Breast epithelium (tissue), 3 donors: ENCODE results near the gene DARS2.
"Not testable (repeated sequence)": the region's sequence is repeated elsewhere in the genome, so short reads cannot be mapped to it uniquely, and the experiment has no call there.

Experiments used
- POLR2AphosphoS5 ChIP-seq, 3 donors: sonication (generic); formaldehyde crosslinking; IDR thresholded peaks; one replicate each; pipeline ENCODE4 v1.6.1; 2017; ENCODE audit warnings: antibody characterized with exemption in 3 of 3
- TF ChIP-seq, protein P1 (sequence below), 3 donors: fragments of 450-650 bp; IDR thresholded peaks; one replicate each; pipeline ENCODE4 v1.5.1; 2016 to 2017; ENCODE audit warnings: antibody characterized with exemption in 3 of 3, mild to moderate bottlenecking in 3 of 3, moderate library complexity in 3 of 3

- TF ChIP-seq POLR2AphosphoS5 (IDR thresholded peaks at IDR 0.05) = not testable (repeated sequence)
- TF ChIP-seq, protein P1, sequence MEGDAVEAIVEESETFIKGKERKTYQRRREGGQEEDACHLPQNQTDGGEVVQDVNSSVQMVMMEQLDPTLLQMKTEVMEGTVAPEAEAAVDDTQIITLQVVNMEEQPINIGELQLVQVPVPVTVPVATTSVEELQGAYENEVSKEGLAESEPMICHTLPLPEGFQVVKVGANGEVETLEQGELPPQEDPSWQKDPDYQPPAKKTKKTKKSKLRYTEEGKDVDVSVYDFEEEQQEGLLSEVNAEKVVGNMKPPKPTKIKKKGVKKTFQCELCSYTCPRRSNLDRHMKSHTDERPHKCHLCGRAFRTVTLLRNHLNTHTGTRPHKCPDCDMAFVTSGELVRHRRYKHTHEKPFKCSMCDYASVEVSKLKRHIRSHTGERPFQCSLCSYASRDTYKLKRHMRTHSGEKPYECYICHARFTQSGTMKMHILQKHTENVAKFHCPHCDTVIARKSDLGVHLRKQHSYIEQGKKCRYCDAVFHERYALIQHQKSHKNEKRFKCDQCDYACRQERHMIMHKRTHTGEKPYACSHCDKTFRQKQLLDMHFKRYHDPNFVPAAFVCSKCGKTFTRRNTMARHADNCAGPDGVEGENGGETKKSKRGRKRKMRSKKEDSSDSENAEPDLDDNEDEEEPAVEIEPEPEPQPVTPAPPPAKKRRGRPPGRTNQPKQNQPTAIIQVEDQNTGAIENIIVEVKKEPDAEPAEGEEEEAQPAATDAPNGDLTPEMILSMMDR (IDR thresholded peaks at IDR 0.05) = not testable (repeated sequence)
Measured at GRCh38 chr1:173862146-173862768, 37.8 kb downstream of the DARS2 start.
